GM12878 (cell line): ENCODE measurements around the gene CDH4. TPM values are rescaled to one million over a fixed set of nuclear protein-coding genes. Genes with fewer than 3 reads are reported as not detected.

Experiments
- ATAC-seq: fragments of 200-7000 bp; cut with Tn5 transposase; 3 replicates; pipeline ENCODE4 v1.9.1; 2020; ENCODE audit warnings: mild to moderate bottlenecking, moderate library complexity
- BruUV-seq: library from RNA; stranded (reverse); fragments of 400-500 nt; replicated peaks from 2 replicates; lab custom pipeline; 2021; lab: Mats Ljungman, UMichigan
- CTCF ChIA-PET: fragments of 300-600 bp; sonication (Branson Sonifier 250); formaldehyde crosslinking; extraction: SDS; loops from one replicate; lab custom pipeline; 2021; ENCODE audit warnings: inconsistent platforms; lab: Yijun Ruan, JAX
- POLR2A ChIA-PET: fragments of 350-600 bp; formaldehyde crosslinking; extraction: SDS; loops from one replicate; lab custom pipeline; 2021; ENCODE audit warnings: inconsistent platforms; lab: Charles Lee
- RAD21 ChIA-PET: fragments of 300-600 bp; sonication (Branson Sonifier 250); formaldehyde crosslinking; loops from one replicate; lab custom pipeline; 2023; ENCODE audit warnings: antibody characterized with exemption; ENCODE audit not compliant: unreplicated experiment; lab: Charles Lee
- SMC1A ChIA-PET: fragments of 300-600 bp; sonication (Branson Sonifier 250); formaldehyde crosslinking; loops from one replicate; lab custom pipeline; 2023; ENCODE audit not compliant: unreplicated experiment, uncharacterized antibody; lab: Charles Lee
- DNase-seq: peaks from one replicate; pipeline ENCODE4 v3.0.0-alpha.2; 2011; ENCODE audit warnings: low read depth, low spot score
- FAIRE-seq: peaks from 3 replicates; lab custom pipeline; 2011; peaks lifted over from hg19 to GRCh38; lab: Jason Lieb, UNC
- H2AFZ ChIP-seq: 2 replicates; pipeline ENCODE4 v1.6.0; 2011; ENCODE audit warnings: low read depth, low read length, control low read depth; ENCODE audit not compliant: control insufficient read depth
- H3K27ac ChIP-seq: 2 replicates; pipeline ENCODE4 v1.5.1; 2011; ENCODE audit warnings: control low read depth; ENCODE audit not compliant: control insufficient read depth, insufficient read depth
- H3K27me3 ChIP-seq, 2 experiments: replicated peaks in 1 of 2; 2 replicates each; pipeline versions ENCODE4 v1.6.0 to v1.6.1; 2011; ENCODE audit warnings: low read length in 1 of 2; ENCODE audit not compliant: control insufficient read depth in 2 of 2, insufficient read depth in 2 of 2
- H3K36me3 ChIP-seq, 2 experiments: 2 replicates each; pipeline ENCODE4 v1.5.1; 2011; ENCODE audit warnings: low read length in 1 of 2; ENCODE audit not compliant: control insufficient read depth in 2 of 2, insufficient read depth in 2 of 2
- H3K4me1 ChIP-seq: 2 replicates; pipeline ENCODE4 v1.6.1; 2011; ENCODE audit warnings: mild to moderate bottlenecking, low read length, moderate library complexity, mixed read lengths; ENCODE audit not compliant: control insufficient read depth, insufficient read depth
- H3K4me2 ChIP-seq: 2 replicates; pipeline ENCODE4 v1.6.0; 2011; ENCODE audit warnings: control low read depth; ENCODE audit not compliant: control insufficient read depth, insufficient read depth
- H3K4me3 ChIP-seq: fragments of 200-600 bp; sonication (generic); 2 replicates; pipeline ENCODE4 v1.5.1; 2016
- H3K79me2 ChIP-seq: 2 replicates; pipeline ENCODE4 v1.6.0; 2011; ENCODE audit warnings: low read length; ENCODE audit not compliant: control insufficient read depth, insufficient read depth
- H3K9ac ChIP-seq: 2 replicates; pipeline ENCODE4 v1.8.0; 2011; ENCODE audit warnings: low read length, control low read depth, mixed read lengths; ENCODE audit not compliant: control insufficient read depth, insufficient read depth
- H3K9me3 ChIP-seq: replicated peaks from 3 replicates; pipeline ENCODE4 v1.5.1; 2011; ENCODE audit warnings: mild to moderate bottlenecking, low read length; ENCODE audit not compliant: control insufficient read depth, insufficient read depth
- H4K20me1 ChIP-seq: 2 replicates; pipeline ENCODE4 v1.6.0; 2011; ENCODE audit not compliant: control insufficient read depth, insufficient read depth
- CBX5 ChIP-seq: sonication (generic); IDR thresholded peaks from 2 replicates; pipeline ENCODE4 v1.6.1; 2016; ENCODE audit warnings: low read depth, moderate library complexity, mild to moderate bottlenecking, inconsistent platforms
- EP300 ChIP-seq, 2 experiments: fragments of 150-350 bp in 1 of 2; IDR thresholded peaks; 2 replicates each; pipeline ENCODE4 v1.6.1; 2011 to 2012; ENCODE audit warnings: low read depth in 2 of 2, low read length in 2 of 2, borderline replicate concordance in 1 of 2, improper control_type of control experiment in 1 of 2, inconsistent platforms in 1 of 2; ENCODE audit not compliant: control insufficient read depth in 1 of 2
- FOXM1 ChIP-seq: IDR thresholded peaks from 2 replicates; pipeline ENCODE4 v1.6.1; 2012; ENCODE audit warnings: low read depth, mild to moderate bottlenecking, inconsistent platforms, low read length, moderate library complexity
- GABPA ChIP-seq: IDR thresholded peaks from 2 replicates; pipeline ENCODE4 v1.6.1; 2014; ENCODE audit warnings: antibody characterized with exemption, low read depth, mild to moderate bottlenecking, inconsistent platforms
- IRF4 ChIP-seq: IDR thresholded peaks from 2 replicates; pipeline ENCODE4 v1.6.1; 2011; ENCODE audit warnings: low read depth, low read length
- MEF2B ChIP-seq: fragments of 450-650 bp; IDR thresholded peaks from 2 replicates; pipeline ENCODE4 v1.6.1; 2018; ENCODE audit warnings: mild to moderate bottlenecking, moderate library complexity; ENCODE audit not compliant: partially characterized antibody, poor library complexity, severe bottlenecking
- MXI1 ChIP-seq: fragments of 150-350 bp; IDR thresholded peaks from 2 replicates; pipeline ENCODE4 v1.6.1; 2011; ENCODE audit warnings: low read depth, mild to moderate bottlenecking, inconsistent platforms, low read length, improper control_type of control experiment
- NR2F1 ChIP-seq: fragments of 450-650 bp; conservative IDR thresholded peaks from 2 replicates; pipeline ENCODE4 v1.6.1; 2017; ENCODE audit warnings: mild to moderate bottlenecking
- SMAD1 ChIP-seq: fragments of 450-650 bp; IDR thresholded peaks from 2 replicates; pipeline ENCODE4 v1.6.1; 2018; ENCODE audit warnings: mild to moderate bottlenecking, low read depth; ENCODE audit not compliant: partially characterized antibody
- SMAD5 ChIP-seq: IDR thresholded peaks from 2 replicates; pipeline ENCODE4 v1.6.1; 2016; ENCODE audit warnings: antibody characterized with exemption, low read depth
- TARDBP ChIP-seq: IDR thresholded peaks from 2 replicates; pipeline ENCODE4 v1.6.1; 2016; ENCODE audit warnings: borderline replicate concordance
- ZBED1 ChIP-seq: IDR thresholded peaks from 2 replicates; pipeline ENCODE4 v1.6.1; 2016; ENCODE audit warnings: borderline replicate concordance
- WGBS: methylation state at CpG from one replicate; pipeline ENCODE4 v1.1.6; 2016; ENCODE audit warnings: low lambda C conversion rate; ENCODE audit not compliant: insufficient replicate concordance, insufficient coverage; ENCODE audit errors: missing lambda C conversion rate; 5-methylcytosine and 5-hydroxymethylcytosine counted together
- in situ Hi-C: fragments of 300-500 bp; cut with MboI; formaldehyde crosslinking; loops from 9 replicates; pipeline ENCODE4 v1.14.3; 2018; ENCODE audit warnings: mixed read lengths
- intact Hi-C: fragments of 100-400 bp; cut with micrococcal nuclease; formaldehyde crosslinking; loops from one replicate; pipeline ENCODE4 v1.14.2; 2022; ENCODE audit not compliant: unreplicated experiment
- polyA plus RNA-seq, 11 experiments: library from polyadenylated mRNA; depleted of rRNA in 4 of 11; unstranded in 6 of 11; stranded (reverse) in 5 of 11; fragments of >200 nt; fragmentation: Nextera tagmentation in 4 of 11; fragmentation: Illumina TruSeq in 1 of 11; extraction: Ambion mirVana in 4 of 11; extraction: Trizol in 1 of 11; gene quantifications; 1 replicate in 1 of 11; 2 replicates in 10 of 11; pipeline versions ENCODE4 v1.2.1 to v1.2.3, GENCODE V29; 2011 to 2016; ENCODE audit warnings: inconsistent platforms in 2 of 11, missing spikeins in 2 of 11, low read depth in 1 of 11
- total RNA-seq, 4 experiments: library from RNA; depleted of rRNA in 3 of 4; stranded (reverse); fragments of >200 nt in 3 of 4; fragmentation: Illumina TruSeq in 1 of 4; extraction: Trizol in 1 of 4; gene quantifications; 2 replicates each; pipeline versions ENCODE4 v1.2.1 to v1.2.3, GENCODE V29; 2013 to 2021
- TF ChIP-seq, protein P1 (sequence below): fragments of 450-650 bp; IDR thresholded peaks from 2 replicates; pipeline ENCODE4 v1.6.1; 2017; ENCODE audit warnings: mild to moderate bottlenecking
- TF ChIP-seq, protein P2 (sequence below): IDR thresholded peaks from 2 replicates; pipeline ENCODE4 v1.6.1; 2012; ENCODE audit warnings: low read depth, low read length, improper control_type of control experiment
- TF ChIP-seq, protein P3 (sequence below): fragments of 150-350 bp; IDR thresholded peaks from 2 replicates; pipeline ENCODE4 v1.6.1; 2014; ENCODE audit warnings: mild to moderate bottlenecking, low read depth, low read length
- TF ChIP-seq, protein P4 (sequence below): fragments of 450-650 bp; IDR thresholded peaks from 2 replicates; pipeline ENCODE4 v1.6.1; 2016; ENCODE audit warnings: mild to moderate bottlenecking, moderate library complexity, borderline replicate concordance

Gene CDH4
- total and polyA plus RNA-seq, 10 of the 15 experiments (the other 5 are each of a cell fraction or from before 2014, with no cell fraction given) = not detected

DNA sequence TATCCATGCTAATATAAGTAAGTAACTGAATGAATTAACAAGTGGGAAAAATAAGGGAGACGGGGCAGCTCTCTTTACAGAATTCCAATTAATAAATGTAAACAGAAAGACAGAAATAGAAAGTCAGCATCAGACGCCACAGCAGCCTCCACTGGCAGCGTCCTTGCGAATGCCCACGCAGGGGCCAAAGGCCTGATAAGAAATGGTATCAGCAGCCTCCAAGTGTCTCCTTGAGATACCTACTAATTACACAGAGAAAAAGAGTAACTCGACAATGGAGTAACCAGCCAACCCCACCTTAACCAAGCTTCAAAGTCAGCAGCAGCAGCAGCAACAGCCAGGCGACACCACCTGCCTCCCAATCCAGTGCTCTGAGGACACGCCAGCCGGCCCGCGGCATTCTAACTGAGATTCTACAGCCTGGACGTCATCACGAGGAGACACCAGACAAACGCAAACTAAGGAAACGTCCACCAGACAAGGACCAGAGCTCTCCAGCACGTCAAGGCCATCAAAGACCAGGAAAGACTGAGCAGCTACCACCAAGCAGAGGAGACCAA lies 734.8 kb downstream of the CDH4 start (continued):
- TF ChIP-seq TARDBP (no peak), EP300 (IDR thresholded peaks at IDR 0.05; ENCODE audit: borderline replicate concordance in 1 of 2, control insufficient read depth in 1 of 2, low read depth in 2 of 2, low read length in 2 of 2) (no peak)
- TF ChIP-seq, protein P1, sequence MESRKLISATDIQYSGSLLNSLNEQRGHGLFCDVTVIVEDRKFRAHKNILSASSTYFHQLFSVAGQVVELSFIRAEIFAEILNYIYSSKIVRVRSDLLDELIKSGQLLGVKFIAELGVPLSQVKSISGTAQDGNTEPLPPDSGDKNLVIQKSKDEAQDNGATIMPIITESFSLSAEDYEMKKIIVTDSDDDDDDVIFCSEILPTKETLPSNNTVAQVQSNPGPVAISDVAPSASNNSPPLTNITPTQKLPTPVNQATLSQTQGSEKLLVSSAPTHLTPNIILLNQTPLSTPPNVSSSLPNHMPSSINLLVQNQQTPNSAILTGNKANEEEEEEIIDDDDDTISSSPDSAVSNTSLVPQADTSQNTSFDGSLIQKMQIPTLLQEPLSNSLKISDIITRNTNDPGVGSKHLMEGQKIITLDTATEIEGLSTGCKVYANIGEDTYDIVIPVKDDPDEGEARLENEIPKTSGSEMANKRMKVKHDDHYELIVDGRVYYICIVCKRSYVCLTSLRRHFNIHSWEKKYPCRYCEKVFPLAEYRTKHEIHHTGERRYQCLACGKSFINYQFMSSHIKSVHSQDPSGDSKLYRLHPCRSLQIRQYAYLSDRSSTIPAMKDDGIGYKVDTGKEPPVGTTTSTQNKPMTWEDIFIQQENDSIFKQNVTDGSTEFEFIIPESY = no peak

DNA sequence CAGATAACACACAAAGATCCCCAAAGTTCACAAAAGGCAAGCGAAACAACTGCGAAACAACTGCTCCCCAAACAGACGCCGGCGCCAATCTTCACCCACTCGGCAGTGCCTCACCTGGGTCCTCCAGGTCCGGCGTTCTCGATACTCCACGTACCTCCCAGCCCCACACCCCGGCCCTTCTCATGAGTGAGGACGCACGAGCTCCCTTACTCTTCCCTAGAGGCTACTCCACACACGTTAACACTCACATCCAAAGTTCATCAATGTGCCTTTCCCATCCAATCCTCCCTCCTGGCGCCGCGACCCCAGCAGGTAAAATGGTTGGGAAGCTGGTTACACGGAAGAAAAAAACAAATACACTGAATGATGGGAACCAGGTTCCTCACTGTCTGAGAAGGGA lies 736.6 kb downstream of the CDH4 start:
- Histone ChIP-seq H4K20me1 (no peaks in the 10 kb centered on the region), H3K27ac (no peak overlapping the region), H3K27me3 (no peaks in the 10 kb centered on the region), H3K9me3 (peaks cover 4% of the 10 kb centered on the region; the same call in 1 of the 3 replicates), H2AFZ (no peak overlapping the region), H3K9ac (no peak overlapping the region), H3K79me2 (no peaks in the 10 kb centered on the region), H3K4me3 (no peak overlapping the region), H3K36me3 (peaks cover 10 to 18% of the 10 kb centered on the region in 2 experiments), H3K4me1 (no peaks in the 10 kb centered on the region; the same call in 1 of the 2 replicates), H3K4me2 (no peak overlapping the region)
- SMC1A ChIA-PET = no interaction called here
- in situ Hi-C loops = no loop called here
- no peak for DNase-seq
- POLR2A ChIA-PET = no interaction called here
- 98% methylated on average over 18 of the region's 18 CpGs for WGBS
- BruUV-seq = no TSS peak
- RAD21 ChIA-PET = no interaction called here
- intact Hi-C loops = no loop called here
- CTCF ChIA-PET = no interaction called here
- no peak for ATAC-seq
- FAIRE-seq = no peak
- TF ChIP-seq, protein P2, sequence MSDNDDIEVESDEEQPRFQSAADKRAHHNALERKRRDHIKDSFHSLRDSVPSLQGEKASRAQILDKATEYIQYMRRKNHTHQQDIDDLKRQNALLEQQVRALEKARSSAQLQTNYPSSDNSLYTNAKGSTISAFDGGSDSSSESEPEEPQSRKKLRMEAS = no peak
- TF ChIP-seq ZBED1 (no peak), FOXM1 (no peak), MXI1 (no peak), NR2F1 (no peak), MEF2B (no peak), SMAD5 (no peak), CBX5 (no peak), SMAD1 (no peak), GABPA (no peak), IRF4 (no peak)
- TF ChIP-seq, protein P3, sequence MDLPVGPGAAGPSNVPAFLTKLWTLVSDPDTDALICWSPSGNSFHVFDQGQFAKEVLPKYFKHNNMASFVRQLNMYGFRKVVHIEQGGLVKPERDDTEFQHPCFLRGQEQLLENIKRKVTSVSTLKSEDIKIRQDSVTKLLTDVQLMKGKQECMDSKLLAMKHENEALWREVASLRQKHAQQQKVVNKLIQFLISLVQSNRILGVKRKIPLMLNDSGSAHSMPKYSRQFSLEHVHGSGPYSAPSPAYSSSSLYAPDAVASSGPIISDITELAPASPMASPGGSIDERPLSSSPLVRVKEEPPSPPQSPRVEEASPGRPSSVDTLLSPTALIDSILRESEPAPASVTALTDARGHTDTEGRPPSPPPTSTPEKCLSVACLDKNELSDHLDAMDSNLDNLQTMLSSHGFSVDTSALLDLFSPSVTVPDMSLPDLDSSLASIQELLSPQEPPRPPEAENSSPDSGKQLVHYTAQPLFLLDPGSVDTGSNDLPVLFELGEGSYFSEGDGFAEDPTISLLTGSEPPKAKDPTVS = no peak
- TF ChIP-seq, protein P4, sequence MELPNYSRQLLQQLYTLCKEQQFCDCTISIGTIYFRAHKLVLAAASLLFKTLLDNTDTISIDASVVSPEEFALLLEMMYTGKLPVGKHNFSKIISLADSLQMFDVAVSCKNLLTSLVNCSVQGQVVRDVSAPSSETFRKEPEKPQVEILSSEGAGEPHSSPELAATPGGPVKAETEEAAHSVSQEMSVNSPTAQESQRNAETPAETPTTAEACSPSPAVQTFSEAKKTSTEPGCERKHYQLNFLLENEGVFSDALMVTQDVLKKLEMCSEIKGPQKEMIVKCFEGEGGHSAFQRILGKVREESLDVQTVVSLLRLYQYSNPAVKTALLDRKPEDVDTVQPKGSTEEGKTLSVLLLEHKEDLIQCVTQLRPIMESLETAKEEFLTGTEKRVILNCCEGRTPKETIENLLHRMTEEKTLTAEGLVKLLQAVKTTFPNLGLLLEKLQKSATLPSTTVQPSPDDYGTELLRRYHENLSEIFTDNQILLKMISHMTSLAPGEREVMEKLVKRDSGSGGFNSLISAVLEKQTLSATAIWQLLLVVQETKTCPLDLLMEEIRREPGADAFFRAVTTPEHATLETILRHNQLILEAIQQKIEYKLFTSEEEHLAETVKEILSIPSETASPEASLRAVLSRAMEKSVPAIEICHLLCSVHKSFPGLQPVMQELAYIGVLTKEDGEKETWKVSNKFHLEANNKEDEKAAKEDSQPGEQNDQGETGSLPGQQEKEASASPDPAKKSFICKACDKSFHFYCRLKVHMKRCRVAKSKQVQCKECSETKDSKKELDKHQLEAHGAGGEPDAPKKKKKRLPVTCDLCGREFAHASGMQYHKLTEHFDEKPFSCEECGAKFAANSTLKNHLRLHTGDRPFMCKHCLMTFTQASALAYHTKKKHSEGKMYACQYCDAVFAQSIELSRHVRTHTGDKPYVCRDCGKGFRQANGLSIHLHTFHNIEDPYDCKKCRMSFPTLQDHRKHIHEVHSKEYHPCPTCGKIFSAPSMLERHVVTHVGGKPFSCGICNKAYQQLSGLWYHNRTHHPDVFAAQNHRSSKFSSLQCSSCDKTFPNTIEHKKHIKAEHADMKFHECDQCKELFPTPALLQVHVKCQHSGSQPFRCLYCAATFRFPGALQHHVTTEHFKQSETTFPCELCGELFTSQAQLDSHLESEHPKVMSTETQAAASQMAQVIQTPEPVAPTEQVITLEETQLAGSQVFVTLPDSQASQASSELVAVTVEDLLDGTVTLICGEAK = no peak
